ENCODE data around the gene TRIB2.

TRIB2 gene

DNA sequence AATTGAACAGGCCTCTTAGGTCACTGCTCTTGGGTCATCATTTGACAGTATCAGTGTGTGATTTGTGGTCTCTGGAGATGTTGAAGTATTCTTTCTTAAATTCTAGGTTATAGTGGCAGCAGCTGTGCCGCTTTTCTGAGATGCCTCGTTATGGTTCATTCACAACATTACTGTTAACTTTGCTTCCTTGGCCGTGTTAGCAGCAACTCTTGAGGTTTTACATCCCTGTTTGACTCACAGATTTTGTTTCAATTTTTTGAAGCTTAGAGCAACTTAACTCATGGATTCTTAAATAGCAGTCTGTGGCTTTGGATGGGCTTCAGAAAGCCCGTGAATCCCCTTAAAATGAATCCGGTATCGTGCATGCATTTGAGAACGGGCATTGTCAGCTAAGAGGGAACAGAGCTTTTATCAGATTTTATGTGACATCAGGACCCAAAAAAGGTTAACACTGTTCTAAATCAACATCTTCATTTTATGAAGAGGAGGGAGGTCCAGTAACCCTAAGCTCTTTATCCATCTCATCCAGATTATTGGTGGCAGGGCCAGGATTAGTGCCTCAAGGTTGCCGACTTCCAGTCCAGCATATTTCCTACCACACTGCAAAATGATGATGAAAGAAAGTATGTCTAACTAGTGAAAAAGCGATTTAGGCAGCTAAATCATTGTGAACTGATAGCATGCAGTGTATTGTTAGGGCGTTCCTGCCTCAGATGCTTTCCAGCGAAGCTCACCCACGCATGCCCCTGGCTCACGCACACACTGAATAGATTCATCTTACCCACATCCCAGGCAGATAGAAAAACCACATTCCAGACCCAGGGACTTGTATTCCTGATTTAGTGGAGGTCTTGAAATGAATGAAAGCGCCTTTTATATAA is 5.1 kb downstream of the TRIB2 start:
- DNase-seq = peak; percentile 34 to 45

DNA sequence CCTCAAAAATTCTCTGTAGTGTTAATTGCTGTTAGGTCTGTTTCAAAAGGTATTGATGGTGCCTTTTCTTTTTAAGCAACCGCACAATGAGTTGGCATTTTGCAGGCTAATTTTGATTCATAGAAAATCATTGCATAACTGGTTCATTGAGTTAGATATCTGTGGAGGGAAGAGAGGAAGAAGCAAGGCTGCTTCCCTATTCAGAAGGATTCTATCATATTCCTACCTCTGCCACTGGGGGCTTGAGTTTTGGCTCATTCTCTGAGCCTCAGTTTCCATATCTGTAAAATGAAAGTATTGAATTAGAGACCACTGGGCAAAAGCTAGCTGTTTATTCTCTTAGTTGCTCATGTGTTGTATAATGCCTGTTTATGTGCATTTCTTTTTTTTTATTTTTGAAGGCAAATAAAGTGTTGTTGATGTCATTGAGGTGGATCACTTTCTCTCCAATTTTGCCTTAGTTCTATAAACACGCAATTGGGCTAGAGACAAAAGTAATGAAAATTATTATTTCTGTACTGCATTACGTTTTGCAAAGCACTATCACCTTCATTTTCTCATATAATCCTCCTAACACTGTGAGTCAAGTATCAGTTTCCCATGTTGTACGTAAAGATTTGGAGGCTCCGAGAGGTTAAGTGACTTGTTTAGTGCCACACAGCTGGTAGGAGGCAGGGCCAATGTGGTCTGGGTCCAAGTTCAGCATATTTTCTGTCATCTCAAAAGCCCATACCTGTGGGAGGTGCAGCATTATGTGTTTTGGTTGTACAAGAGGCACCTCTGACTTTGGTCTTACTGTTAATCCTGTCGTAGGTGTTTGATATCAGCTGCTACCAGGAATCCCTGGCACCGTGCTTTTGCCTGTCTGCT is 5.9 kb downstream of the TRIB2 start:
- no peak for DNase-seq

DNA sequence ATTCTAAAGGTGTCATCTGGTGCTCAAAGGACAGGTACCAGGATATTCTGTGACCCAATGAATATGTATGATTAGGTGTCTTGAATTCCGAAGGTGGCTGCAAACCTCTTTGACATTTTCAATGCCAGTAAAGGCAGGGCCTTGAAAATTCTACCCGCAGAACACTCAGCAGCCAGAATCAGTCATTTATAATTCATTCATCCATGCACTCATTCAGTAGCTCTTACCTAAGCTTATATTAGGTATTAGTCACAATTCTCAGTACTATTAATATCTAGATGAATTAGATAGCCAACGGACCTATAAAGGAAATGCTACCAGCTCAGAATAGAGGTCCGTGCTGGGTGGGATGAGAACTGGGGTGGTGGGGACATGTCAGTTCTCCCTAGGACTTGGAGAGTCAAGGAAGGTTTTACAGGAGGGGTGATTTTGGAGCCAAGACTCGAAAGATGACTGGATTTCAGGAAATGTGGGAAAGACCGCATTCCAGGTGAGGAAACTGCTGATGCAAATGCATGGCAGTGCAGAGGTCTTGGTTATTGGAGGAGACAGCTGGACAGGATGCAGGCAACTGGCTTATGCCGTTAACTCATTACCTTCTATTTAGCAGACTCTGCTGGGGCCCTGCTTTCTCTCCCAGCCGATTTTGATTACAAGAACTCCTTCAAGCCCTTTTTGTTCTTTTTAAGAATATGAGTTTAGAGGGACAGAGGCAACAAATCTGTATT is 7.2 kb downstream of the TRIB2 start:
- DNase-seq = no peak

DNA sequence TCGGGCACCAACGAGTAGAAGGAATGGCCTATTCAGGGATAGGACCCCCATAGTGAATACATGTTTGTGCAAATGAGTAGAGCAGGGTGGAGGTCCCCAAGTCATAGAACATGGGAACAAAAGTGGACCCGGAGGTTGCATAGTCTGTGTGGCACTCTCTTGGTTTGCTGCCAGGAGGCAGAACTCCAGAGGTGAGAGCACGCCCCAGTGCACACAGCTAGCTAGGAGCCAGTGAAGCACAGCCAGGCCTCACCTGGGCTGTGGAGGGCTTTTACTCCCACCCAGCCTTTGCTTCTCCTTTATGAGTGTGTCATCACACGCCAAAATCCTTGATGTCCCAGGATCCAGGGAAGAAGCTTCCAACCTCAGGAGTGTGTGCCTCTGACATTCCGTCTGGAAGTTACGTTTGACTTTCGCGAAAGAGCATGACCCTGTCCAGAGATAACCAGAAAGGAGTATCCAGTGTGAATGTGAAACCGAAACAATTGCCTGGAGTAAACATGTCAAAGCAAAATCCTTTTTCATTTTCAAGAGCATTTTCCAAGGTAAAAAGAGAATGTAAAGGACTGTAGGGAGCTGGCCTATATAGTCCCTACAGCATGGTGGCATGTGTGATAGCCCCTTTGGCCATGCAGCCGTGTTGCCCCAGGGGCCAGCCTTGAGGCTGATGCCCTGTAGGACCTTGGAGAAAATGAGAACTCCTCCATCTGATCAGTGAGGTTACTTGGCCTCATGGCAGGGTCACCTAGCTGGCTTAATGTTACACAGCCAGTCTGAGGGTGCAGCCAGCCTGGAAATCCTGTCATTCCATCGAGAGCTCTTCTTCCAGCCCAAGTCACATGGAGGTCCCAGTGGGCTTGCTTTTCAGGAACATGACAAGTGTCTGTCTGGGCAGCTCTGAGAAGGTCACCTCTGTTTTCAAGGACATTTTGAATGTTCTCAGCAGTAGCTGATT is 8.8 kb downstream of the TRIB2 start:
- no peak for DNase-seq

DNA sequence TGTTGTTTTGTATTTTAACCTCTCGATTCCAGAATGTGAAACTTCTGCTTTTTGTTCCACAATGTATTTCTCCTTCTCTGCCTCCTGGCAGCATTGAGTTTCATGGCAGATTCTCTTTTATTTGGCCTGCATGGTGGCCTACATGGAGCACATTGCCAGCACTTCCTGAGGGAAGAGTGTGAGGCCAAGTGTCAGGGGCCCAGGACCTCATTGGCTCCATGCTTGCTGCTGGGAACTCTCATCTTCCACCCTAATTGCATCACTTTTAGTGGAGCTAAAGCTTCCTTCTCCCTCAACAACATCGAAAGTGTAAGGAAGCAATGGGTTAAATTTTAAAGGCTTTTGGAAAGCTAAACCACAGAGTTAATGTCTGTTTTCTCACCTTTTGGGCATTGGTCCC is 9.5 kb downstream of the TRIB2 start:
- DNase-seq = no peak

DNA sequence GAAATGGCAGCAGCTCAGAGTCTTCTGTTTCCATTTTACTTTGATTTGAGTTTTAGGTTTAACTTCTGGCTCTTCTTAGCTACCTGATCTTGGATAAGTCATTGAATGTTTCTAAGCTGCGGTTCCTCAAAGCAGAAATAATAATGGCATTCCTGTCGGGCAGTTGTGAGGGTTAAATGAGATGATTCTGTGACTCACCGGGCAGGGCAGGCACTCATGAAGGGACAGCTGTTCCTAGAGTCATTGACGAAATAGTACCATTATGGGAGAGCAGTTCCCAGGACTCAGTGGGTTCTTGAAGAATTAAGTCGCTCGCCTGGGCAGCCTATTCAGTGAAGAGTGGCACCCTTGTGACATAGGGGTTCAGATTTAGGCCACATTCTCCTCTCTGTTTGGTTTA is 10.3 kb downstream of the TRIB2 start:
- no peak for DNase-seq

DNA sequence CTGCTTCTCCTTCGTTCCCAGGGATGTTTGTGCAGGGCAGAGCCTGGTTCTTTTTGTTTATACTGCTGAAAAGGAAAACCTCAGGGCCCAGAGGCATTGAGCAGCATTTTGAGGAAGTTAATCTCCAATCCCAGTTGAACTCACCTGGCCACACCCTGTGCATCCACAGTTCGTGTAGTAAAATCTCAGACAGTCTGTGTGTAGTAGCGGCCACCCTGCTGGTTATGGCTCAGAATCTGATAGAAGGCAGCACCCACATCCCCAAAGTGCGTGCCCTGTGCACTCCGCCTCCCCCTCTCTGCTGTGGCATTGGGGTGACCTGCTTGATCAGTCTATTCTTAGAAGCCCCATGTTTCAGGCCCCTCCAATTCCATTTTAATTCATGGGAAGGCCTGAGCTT is 10.9 kb downstream of the TRIB2 start:
- no peak for DNase-seq

DNA sequence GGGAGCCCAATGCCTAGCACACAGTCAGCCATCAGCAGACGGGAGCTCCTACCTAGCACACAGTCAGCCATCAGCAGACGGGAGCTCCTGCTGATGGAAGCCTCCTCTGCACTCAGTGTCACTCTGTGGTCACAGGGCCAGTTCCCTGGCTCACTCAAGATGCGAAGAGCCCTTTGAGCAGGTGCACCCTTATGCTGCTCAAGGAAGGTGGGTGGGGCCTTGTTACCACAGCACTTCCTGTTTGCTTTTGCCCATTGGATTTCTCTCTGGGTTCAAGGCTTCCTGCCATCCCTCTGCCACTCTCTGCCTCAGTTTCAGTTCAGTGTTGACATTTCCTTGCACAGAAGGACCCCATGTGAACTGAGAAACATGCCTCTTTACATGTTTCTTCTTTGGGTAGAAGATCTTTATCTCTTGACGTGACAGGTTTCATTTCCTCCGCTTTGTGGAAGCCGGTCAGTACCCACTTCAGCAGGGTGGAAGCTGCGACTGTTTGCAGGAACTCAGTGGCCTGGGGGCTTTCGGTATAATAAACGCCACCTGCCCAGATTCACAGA is 11.6 kb downstream of the TRIB2 start:
- DNase-seq = peak; percentile 54 to 63

DNA sequence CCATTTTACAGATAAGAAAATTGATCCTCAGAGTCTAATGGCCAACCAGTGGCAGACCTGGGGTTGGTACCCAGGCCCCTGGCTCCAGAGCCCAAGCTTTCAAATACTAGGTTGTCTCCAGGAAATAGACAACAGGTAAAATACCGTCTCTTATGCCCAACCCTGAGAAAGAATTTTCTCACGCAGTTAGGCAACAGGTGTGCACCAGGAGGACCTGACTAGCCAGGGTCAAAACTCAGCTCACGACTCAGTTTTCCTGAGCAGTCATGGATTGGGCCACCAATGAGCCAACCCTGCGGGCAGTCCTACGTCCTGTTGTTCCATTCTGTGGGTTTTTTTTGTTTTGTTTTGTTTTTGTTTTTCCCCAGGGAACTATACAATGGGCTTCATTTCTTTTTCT is 13.5 kb downstream of the TRIB2 start:
- DNase-seq = no peak

DNA sequence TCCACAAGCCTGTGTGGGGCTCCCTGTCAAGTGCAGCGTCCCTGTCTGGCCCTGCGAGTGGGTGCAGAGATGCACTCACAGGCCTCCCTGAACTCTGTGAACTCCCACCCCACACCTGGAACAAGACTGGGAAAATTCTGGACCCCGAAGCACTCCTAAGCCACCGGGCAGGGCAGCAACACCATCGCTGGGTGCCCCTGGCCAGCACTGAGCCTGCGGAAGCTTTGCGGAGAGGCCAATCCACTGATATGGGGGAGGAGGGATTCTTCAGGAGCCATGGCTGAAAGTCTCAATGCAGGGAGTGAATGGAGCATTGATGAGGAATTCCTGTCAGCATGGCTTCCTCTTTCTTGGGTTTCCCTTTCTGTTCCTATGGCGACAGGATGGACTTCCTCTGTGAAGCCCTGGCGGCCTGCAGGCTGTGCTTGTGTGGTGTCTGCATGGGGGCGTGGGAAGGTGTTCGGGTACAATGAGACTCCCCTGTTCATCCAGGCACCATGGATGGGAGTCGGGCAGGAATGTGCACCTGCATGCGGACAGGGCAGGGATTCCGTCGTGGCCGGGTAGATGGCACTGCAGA is 15.1 kb downstream of the TRIB2 start:
- no peak for DNase-seq

DNA sequence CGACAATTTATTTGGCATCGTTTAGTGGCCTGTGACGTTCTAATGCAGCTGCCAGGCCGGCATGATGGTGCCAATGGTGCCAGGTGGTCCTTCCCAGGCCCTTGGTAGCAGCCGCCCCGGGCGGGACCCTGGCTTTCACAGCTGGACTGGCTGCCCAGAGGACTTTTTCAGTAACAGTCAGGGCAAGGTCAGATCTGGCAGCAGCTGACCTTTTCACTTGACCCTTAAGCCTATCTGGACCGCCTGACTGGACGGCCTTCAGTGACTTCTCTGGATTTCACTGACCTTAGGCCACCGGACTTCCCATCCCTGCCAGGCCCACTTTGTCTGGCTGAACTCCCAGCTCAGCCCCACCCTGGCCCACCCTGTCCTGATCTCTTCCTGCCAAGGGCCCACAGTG is 15.9 kb downstream of the TRIB2 start:
- no peak for DNase-seq

DNA sequence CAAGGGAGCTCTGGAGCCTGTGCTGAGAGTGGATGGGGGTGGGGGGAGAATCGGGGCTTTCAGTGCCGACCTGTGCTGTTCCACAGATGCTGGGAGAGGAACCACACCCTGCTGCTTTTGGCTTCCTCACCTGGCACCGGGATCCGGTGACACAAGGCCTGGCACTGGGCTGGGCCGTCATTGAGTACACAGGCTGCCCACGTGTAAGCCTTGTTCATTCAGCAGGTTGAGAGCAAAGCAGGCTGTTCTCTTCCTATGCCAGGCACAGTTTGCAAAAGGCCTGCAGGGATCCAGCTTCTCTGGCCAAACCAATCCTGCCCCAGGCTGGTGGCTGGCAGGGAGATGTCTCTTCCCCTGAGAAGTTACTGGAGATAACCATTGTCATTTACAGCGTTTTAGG is 17.1 kb downstream of the TRIB2 start:
- DNase-seq = no peak

DNA sequence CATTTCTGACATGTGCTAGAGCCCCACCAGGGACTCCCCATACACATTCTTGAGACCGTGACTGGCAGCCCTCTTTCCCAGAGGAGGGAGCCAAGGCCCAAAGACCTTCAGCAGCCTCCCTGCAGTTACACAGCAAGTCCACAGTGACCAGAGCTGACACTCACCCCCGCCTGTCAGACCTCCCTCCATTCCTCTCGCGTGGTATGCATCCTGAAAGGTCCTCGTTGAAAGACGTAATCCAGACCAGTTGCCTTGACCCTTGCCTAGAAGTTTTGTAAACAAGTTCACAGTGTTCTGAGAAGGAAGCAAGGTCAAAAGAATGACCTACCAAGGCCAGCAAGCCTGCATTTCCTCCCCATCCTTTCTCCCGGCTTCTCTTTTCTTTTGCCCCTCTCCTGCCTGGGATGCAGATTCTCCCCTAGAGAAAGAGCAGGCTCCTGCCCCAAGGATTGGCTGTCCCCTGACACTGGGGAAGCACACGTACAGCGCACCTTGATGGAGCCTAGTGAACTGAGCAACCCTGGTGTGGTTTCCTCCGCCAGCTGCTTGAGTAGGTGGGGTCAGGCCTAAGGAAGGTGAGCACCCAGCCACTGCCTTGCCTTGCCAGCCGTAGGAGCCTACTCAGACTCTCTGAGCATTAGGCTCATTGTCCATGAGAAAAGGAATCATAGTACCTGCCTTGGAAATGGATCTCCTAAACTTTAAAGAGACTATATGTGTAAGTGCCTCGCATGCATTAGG is 18.3 kb downstream of the TRIB2 start:
- no peak for DNase-seq

DNA sequence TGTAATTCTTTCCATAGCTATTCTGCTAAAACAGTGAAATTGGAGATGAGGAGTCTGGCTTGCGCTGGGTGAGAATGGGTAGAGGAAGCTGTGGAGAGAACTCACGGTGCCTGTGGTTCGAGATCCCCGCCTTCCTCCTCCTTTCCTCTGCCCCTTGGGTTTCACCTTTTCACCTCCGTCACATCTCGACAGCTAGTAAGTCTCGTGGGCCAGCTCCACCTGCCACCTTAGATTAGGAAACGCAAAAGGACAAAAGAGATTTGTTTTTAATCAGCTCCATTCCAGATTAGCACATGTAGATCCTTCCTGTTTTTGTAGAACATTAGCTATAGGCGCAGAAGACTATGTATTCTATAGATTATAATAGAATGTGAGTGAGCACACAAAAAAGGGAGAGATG is 20.6 kb downstream of the TRIB2 start:
- DNase-seq = no peak

DNA sequence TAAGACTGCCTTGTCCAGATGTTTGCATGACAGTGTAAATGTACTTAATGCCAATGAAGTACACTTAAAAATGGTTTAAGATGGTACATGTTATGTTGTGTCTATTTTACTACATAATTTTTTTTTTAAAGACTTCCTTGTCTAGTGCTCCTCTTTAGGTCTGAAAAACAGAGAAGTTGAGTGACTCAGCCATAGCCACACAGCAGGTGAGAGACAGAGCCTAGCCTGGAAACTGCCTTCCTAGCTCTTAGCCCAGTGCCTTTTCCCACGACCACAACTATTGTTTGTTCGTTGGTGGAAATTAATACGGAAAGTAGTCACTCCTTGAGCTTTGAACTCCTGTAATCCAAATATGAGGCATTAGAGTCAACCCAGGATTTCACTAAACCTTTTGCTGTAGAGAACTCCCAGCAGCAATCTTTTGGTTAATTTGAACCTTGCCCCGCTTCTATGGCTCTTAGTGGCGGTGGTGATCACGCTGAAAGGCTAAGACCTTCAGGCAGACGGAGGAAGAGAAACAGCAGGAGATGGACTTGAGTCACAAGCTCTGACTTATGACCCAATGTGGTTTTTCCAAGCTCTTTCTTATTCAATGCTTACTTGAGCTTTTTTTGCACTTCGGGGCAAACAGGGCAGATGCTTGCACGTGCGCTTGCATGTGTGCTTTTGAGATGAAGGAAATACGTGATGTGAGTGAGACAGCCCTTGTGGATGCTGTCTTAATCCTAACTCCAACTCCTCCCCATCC is 21.2 kb downstream of the TRIB2 start:
- DNase-seq = no peak

DNA sequence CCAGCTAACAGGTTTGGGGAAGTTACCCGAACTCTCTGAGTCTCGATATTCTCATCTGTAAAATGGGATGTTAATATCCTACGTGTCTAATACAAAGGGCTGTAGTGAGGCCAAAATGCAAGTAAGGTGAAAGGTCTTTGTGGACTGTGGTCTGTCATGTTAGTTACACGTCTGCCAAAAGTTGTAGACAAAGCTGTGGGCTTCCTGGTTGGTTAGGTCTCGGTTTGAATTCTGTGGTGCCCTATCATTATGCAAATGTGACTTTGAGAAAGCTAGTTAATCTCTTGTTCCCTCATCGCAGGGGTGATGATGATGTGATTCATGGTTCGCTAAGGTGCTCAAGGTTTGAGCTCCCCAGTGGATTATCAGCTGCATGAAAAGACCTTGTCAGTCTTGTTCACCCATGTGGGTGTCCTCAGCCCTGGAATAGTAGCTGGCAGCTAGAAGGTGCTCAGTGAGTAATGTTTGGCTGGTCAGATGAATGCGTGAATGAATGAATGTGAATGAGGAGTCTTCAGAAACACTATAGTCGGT is 23.1 kb downstream of the TRIB2 start:
- DNase-seq = no peak

DNA sequence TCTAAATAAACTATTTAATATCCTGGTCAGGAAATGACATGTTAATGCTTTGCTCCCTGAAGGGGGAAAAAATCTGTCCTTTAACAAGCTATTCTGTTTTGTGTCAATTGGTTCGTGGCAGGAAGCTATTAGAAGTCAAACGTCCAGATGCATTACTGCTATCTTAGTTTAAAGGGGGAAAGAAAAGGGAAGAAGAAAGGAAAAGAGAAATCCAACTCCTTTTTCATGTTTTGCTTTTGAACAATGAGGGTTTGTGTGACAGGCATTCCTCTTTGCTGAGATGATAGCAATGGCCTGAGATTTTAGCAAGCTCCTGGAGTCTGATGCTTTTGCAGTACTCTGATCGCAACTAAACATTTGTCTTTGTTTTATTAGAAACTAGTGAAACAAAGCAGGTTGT is 24.6 kb downstream of the TRIB2 start:
- no peak for DNase-seq

DNA sequence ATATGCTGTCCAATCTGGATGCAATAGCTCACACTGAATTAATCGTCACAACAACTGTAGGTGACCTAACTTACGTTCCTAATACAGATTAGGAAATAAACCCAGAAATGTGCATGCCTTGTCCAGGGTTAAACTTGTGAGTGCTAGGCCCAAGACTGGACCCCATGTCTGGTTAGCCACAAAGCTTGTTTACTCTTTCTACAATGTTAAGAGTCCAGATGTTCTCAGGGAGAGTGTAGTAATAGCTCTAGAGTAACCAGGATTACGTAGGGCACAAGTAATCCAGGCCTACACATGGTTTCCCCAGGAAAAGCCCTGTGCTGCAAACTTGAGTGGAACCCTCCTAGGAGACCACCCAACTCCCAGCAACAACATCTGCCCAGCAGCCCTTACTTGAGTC is 26.2 kb downstream of the TRIB2 start:
- DNase-seq = no peak

DNA sequence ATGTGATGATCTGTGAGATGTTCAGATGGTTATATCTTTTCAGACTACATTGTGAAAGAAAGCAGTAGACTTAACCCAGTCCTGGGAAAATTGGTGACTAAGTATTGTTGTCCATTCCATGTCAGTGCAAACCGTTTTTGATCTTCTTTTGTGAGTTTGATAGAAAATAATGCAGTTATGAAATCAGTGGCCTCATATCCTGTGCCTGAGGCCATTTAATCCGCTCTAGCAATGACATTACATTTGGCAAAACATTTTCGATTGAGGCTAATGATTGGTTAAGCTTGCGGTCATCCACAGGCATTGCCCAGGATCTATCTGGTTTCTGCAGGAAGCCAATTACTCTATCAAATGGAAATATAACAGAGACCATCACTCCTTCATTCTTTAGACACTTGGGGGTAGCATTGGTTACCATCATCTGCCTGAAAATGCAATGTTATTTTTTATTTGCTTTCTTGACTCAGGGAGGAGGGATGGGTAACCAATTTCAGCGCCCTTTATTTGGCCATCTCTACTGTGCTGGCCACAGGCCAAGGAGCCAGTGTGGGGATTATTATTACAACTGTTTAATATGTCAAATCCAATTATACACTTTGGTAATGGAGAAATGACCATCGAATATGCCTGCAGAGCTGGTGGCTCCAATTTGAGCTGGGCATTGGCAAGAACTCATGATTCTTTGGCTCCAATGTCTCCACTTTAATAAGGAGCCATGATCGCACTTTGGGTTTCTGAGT is 33.6 kb downstream of the TRIB2 start:
- DNase-seq = no peak
